B cell (primary cell): Measurements from ENCODE around the gene MPP1. TPM values are rescaled to one million over a fixed set of nuclear protein-coding genes. Genes with fewer than 3 reads are reported as not detected.

Experiments used
- ATAC-seq: fragments of 200-7000 bp; cut with Tn5 transposase; one replicate; pipeline ENCODE4 v1.10.0; 2021; ENCODE audit warnings: low read depth, mild to moderate bottlenecking, moderate number of reproducible peaks, moderate library complexity
- CTCF ChIA-PET: fragments of 350-600 bp; sonication (Branson Sonifier 250); formaldehyde crosslinking; loops from one replicate; lab custom pipeline; 2021; ENCODE audit warnings: antibody characterized with exemption, inconsistent platforms; lab: Charles Lee
- POLR2A ChIA-PET: fragments of 350-600 bp; sonication (Branson Sonifier 250); formaldehyde crosslinking; loops from one replicate; lab custom pipeline; 2021; ENCODE audit warnings: antibody characterized with exemption; lab: Charles Lee
- DNase-seq: peaks from one replicate; pipeline ENCODE4 v3.0.0; 2013
- H2AFZ ChIP-seq: 2 replicates; pipeline ENCODE4 v1.6.1; 2012; ENCODE audit warnings: mild to moderate bottlenecking, low read depth, low read length; ENCODE audit not compliant: insufficient read depth, poor library complexity, severe bottlenecking
- H3K27ac ChIP-seq, 2 donors: 1 replicate in 1 of 2; 2 replicates in 1 of 2; pipeline ENCODE4 v1.5.1; 2012 to 2013; ENCODE audit warnings: low read length in 2 of 2, mild to moderate bottlenecking in 2 of 2, moderate library complexity in 1 of 2
- H3K27me3 ChIP-seq, 4 experiments: fragments of 200-600 bp in 1 of 4; sonication (generic) in 1 of 4; replicated peaks in 1 of 4; 1 replicate in 2 of 4; 2 replicates in 2 of 4; pipeline versions ENCODE4 v1.6.1 to v1.7.0; 2013 to 2016; ENCODE audit warnings: low read length in 3 of 4, mild to moderate bottlenecking in 2 of 4, mixed read lengths in 1 of 4, moderate library complexity in 1 of 4; ENCODE audit not compliant: insufficient read depth in 4 of 4, control insufficient read depth in 3 of 4; ENCODE audit errors: control extremely low read depth in 1 of 4
- H3K36me3 ChIP-seq, 2 experiments: replicated peaks in 1 of 2; 1 replicate in 1 of 2; 2 replicates in 1 of 2; pipeline versions ENCODE4 v1.6.1 to v1.7.1; 2013; ENCODE audit warnings: low read length in 1 of 2; ENCODE audit not compliant: insufficient read depth in 2 of 2, control insufficient read depth in 1 of 2; ENCODE audit errors: control extremely low read depth in 1 of 2, extremely low read depth in 1 of 2
- H3K4me1 ChIP-seq, 2 donors: fragments of 200-600 bp in 1 of 2; sonication (generic) in 1 of 2; 1 replicate in 1 of 2; 2 replicates in 1 of 2; pipeline versions ENCODE4 v1.5.1 to v1.6.1; 2013 to 2017; ENCODE audit warnings: low read length in 2 of 2; ENCODE audit not compliant: control insufficient read depth in 2 of 2, insufficient read depth in 2 of 2
- H3K4me2 ChIP-seq: replicated peaks from 2 replicates; pipeline ENCODE3; 2012; ENCODE audit warnings: mild to moderate bottlenecking, low read depth, low read length; ENCODE audit not compliant: poor library complexity, severe bottlenecking
- H3K4me3 ChIP-seq, 5 experiments: fragments of 200-600 bp in 1 of 5; sonication (generic) in 1 of 5; 1 replicate in 3 of 5; 2 replicates in 2 of 5; pipeline versions ENCODE4 v1.5.1 to v1.7.0; 2011 to 2016; ENCODE audit warnings: low read length in 4 of 5, mild to moderate bottlenecking in 4 of 5, low read depth in 2 of 5, control low read depth in 1 of 5, moderate library complexity in 1 of 5; ENCODE audit not compliant: insufficient read depth in 1 of 5; ENCODE audit errors: control extremely low read depth in 1 of 5, extremely low read depth in 1 of 5
- H3K79me2 ChIP-seq: fragments of 200-600 bp; sonication (generic); one replicate; pipeline ENCODE4 v1.6.0; 2016; ENCODE audit warnings: low read length; ENCODE audit not compliant: control insufficient read depth, insufficient read depth
- H3K9ac ChIP-seq: fragments of 200-600 bp; sonication (generic); 2 replicates; pipeline ENCODE4 v1.6.1; 2017; ENCODE audit warnings: mild to moderate bottlenecking, low read length, moderate library complexity
- H3K9me3 ChIP-seq, 3 donors: one replicate each; pipeline versions ENCODE4 v1.6.1 to v1.7.1; 2013; ENCODE audit warnings: low read length in 2 of 3; ENCODE audit not compliant: control insufficient read depth in 2 of 3, insufficient read depth in 1 of 3; ENCODE audit errors: control extremely low read depth in 1 of 3
- H4K20me1 ChIP-seq: 2 replicates; pipeline ENCODE4 v1.6.0; 2012; ENCODE audit warnings: mild to moderate bottlenecking, low read length; ENCODE audit not compliant: insufficient read depth, control insufficient read depth, poor library complexity, severe bottlenecking
- H3K27ac Mint-ChIP-seq: one replicate; pipeline ENCODE4 v1.8.0; 2021; ENCODE audit warnings: mixed read lengths
- H3K27me3 Mint-ChIP-seq: one replicate; pipeline ENCODE4 v1.8.0; 2021; ENCODE audit warnings: mixed read lengths
- H3K4me1 Mint-ChIP-seq: one replicate; pipeline ENCODE4 v1.8.0; 2021; ENCODE audit warnings: mixed read lengths
- H3K4me3 Mint-ChIP-seq: one replicate; pipeline ENCODE4 v1.8.0; 2021; ENCODE audit warnings: mixed read lengths
- H3K9me3 Mint-ChIP-seq: one replicate; pipeline ENCODE4 v1.8.0; 2022; ENCODE audit warnings: mixed read lengths; ENCODE audit not compliant: insufficient read depth
- EZH2 ChIP-seq: IDR thresholded peaks from 2 replicates; pipeline ENCODE4 v1.6.1; 2012; ENCODE audit warnings: borderline replicate concordance, low read depth, mild to moderate bottlenecking, moderate library complexity, low read length; ENCODE audit not compliant: insufficient read depth, poor library complexity, severe bottlenecking
- WGBS: methylation state at CpG from one replicate; pipeline ENCODE4 v1.1.5; 2013; ENCODE audit warnings: missing lambda C conversion rate; ENCODE audit not compliant: insufficient coverage; 5-methylcytosine and 5-hydroxymethylcytosine counted together
- intact Hi-C: fragments of 100-400 bp; cut with micrococcal nuclease; formaldehyde crosslinking; loops from one replicate; pipeline ENCODE4 v1.10.0; 2022
- polyA plus RNA-seq: library from polyadenylated mRNA; depleted of rRNA; stranded (reverse); fragments of >200 nt; gene quantifications from 2 replicates; pipeline ENCODE4 v1.2.3, GENCODE V29; 2012
- total RNA-seq, 2 donors: library from RNA; stranded (reverse); fragments of 120-200 nt in 1 of 2; gene quantifications; 1 replicate in 1 of 2; 2 replicates in 1 of 2; pipeline versions ENCODE4 v1.2.3 to v1.2.4, GENCODE V29; 2013 to 2022
- TF ChIP-seq, protein P1 (sequence below): fragments of 200-600 bp; IDR thresholded peaks from one replicate; pipeline ENCODE4 v1.8.0; 2022; ENCODE audit warnings: antibody characterized with exemption, mild to moderate bottlenecking

MPP1 gene
- total and polyA plus RNA-seq, 2 donors (not counting 1 experiment from before 2014, with no cell fraction given): 5.0 to 7.7 TPM

DNA sequence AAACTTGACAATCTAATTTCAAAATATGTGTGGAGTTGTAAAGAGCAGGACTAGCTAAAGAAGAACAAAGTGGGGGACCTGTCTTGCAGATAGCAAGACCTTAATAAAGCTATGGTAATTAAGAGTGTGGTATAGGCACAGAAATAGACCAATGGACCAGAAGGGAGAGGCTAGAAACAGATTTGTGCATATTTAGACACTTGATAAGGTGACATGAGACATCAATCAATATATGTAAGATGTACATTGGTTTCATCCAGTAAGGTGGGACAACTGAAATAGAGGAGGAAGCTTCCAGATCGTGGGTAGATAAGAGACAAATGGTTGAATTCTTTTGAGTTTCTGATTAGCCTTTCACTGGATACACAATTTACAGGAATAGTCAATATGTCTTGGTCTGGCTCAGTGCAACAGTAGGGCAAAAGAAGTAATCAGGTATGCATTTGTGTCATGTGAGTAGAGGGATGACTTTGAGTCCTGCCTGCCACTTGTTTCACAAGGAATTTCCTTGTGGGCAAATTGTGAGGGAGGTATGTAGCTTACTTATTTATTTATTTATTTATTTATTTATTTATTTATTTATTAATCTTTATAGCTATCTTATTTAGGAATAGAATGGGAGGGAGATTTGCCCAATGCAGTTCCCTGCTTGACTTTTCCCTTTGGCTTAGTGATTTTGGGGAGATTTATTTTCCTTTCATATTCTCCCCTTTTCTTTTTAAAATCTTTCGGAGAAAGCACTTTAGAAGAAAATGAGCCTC is 7.2 kb upstream of the MPP1 start:
- H3K9me3 ChIP-seq: no peaks in the 10 kb centered on the region
- intact Hi-C loops: no loop called here
- Mint-ChIP-seq H3K4me1 (no peaks in the 10 kb centered on the region), H3K4me3 (no peak overlapping the region), H3K27ac (no peak overlapping the region), H3K27me3 (peaks cover 4% of the 10 kb centered on the region), H3K9me3 (no peaks in the 10 kb centered on the region)
- H3K36me3 ChIP-seq: no peaks in the 10 kb centered on the region
- H3K4me3 ChIP-seq: no peak overlapping the region
- no peaks in the 10 kb centered on the region for H3K79me2 ChIP-seq
- no peak overlapping the region for H3K27ac ChIP-seq
- H3K4me2 ChIP-seq: no peak overlapping the region
- ChIA-PET CTCF (interaction anchor here (2.2 kb wide), 1 partner anchor 64 kb away, joined by 5 read pairs; no protein-coding TSS in a partner anchor), POLR2A (no interaction called here)
- no peaks in the 10 kb centered on the region for H4K20me1 ChIP-seq
- H3K27me3 ChIP-seq: no peaks in the 10 kb centered on the region
- H3K9ac ChIP-seq: no peak overlapping the region
- DNase-seq (no peak), ATAC-seq (no peak)
- H2AFZ ChIP-seq: no peak overlapping the region
- no peaks in the 10 kb centered on the region for H3K4me1 ChIP-seq
- TF ChIP-seq, protein P1, sequence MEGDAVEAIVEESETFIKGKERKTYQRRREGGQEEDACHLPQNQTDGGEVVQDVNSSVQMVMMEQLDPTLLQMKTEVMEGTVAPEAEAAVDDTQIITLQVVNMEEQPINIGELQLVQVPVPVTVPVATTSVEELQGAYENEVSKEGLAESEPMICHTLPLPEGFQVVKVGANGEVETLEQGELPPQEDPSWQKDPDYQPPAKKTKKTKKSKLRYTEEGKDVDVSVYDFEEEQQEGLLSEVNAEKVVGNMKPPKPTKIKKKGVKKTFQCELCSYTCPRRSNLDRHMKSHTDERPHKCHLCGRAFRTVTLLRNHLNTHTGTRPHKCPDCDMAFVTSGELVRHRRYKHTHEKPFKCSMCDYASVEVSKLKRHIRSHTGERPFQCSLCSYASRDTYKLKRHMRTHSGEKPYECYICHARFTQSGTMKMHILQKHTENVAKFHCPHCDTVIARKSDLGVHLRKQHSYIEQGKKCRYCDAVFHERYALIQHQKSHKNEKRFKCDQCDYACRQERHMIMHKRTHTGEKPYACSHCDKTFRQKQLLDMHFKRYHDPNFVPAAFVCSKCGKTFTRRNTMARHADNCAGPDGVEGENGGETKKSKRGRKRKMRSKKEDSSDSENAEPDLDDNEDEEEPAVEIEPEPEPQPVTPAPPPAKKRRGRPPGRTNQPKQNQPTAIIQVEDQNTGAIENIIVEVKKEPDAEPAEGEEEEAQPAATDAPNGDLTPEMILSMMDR: no peak
- TF ChIP-seq EZH2: no peak
- WGBS: no CpG with 5 or more reads among the region's 2 CpGs

DNA sequence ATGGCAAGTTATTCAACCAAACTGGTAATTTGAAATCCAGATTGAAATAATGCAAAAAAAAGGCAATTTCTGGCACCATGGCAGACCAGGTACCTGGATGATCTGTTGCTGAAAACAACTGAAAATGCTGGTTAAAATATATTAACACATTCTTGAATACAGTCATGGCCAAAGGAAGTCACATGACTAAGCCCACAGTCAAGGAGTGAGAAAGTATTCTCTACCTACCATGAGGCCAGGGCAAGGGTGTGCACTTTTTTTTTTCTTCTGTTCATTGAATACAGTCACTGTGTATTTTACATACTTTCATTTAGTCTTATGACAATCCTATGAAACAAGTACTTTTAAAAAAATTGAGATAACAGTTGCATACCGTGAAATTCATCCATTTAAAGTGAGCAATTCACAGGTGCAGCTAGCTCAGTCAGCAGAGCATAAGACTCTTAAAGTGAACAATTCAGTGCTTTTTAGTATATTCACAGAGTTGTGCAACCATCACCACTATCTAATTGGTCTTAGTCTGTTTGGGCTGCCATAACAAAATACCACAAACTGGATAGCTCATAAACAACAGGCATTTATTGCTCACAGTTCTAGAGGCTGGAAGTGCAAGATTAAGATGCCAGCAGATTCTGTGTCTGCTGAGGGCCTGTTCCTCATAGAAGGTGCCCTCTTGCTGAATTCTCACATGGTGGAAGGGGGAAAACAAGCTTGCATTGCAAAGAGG is 4.8 kb upstream of the MPP1 start:
- CTCF ChIA-PET: no interaction called here
- H3K27me3 Mint-ChIP-seq: peaks cover 4% of the 10 kb centered on the region
- H3K9me3 Mint-ChIP-seq: no peaks in the 10 kb centered on the region
- WGBS: no CpG with 5 or more reads among the region's 1 CpG
- no peak overlapping the region for H3K4me3 Mint-ChIP-seq
- Histone ChIP-seq H3K79me2 (no peaks in the 10 kb centered on the region), H3K36me3 (no peaks in the 10 kb centered on the region), H3K4me1 (peaks cover 4 to 6% of the 10 kb centered on the region in 2 donors), H4K20me1 (no peaks in the 10 kb centered on the region), H3K27ac (no peak overlapping the region), H2AFZ (no peak overlapping the region), H3K4me3 (no peak overlapping the region), H3K9me3 (no peaks in the 10 kb centered on the region), H3K4me2 (no peak overlapping the region), H3K9ac (no peak overlapping the region), H3K27me3 (no peaks in the 10 kb centered on the region)
- ATAC-seq: no peak
- no peak overlapping the region for H3K27ac Mint-ChIP-seq
- TF ChIP-seq, protein P1: no peak
- no peak for TF ChIP-seq EZH2
- POLR2A ChIA-PET: no interaction called here
- intact Hi-C loops: loop anchor here (10.0 kb wide), 1 partner anchor 215 kb away; the partner anchor contains the start of genes F8 and FUNDC2
- peaks cover 6% of the 10 kb centered on the region for H3K4me1 Mint-ChIP-seq
- DNase-seq: no peak
